GM21528 (cell line): ENCODE results near the gene ME3.
"Not testable (repeated sequence)": the region's sequence is repeated elsewhere in the genome, so short reads cannot be mapped to it uniquely, and the experiment has no call there.

Experiments used
- ATAC-seq: cut with Tn5 transposase; IDR thresholded peaks from one replicate; pipeline ENCODE4 v1.9.1; 2021; ENCODE audit warnings: mild to moderate bottlenecking, moderate library complexity; ENCODE audit not compliant: unreplicated experiment, low FRiP score

Gene ME3

DNA sequence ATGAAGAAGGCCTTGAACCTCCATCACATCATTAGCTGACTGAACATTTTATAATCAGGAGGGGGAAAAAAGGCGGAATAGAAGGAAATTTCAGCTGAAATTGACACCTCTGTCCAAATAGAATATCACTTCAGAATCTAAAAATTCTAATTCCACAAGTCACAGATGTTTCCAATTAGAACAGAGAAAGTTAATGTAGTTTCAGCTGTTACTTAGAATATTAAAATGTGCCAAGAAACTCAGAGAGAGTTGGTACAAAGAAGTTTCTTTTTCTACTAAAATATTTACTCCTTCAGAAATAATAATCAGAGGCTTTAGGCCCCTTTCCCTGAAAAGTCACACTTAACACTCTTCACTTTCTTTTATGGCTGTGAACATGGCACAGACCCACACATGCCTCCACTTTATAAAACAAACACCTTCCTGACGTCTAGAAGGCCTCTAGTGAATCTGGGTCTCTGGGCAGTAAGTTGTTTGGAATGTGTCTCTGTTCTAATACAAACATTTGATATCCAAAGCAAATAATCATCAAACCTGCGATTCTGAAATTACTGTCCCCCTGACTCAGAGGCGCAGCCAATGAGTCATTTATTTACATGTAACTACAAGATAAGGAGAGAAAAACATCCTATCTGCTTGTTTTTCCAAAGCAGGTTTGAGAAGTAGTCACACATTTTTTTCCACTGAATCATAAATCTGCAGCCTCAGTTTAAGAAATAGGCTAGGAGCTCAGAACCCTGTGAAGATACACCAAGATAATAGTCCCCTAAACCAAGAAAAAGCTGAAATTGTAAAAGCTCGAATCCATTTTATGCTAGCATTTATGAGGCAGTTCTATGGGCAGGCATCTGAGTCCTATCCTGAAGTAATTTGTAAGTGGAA, 148.4 kb downstream of the ME3 start:
- ATAC-seq, result no peak

DNA sequence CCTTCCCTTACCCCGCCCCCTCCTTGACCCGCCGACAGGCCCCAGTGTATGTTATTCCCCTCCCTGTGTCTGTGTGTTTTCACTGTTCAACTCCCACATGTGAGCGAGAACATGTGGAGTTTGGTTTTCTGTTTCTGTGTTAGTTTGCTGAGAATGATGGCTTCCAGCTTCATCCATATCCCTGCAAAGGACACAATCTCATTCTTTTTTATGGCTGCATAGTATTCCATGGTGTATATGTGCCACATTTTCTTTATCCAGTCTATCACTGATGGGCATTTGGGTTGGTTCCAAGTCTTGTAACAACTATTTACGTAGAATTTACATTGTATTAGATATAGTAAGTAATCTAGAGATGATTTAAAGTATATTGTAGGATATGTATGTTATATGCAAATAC, 149.9 kb downstream of the ME3 start:
- not testable (repeated sequence) for ATAC-seq

DNA sequence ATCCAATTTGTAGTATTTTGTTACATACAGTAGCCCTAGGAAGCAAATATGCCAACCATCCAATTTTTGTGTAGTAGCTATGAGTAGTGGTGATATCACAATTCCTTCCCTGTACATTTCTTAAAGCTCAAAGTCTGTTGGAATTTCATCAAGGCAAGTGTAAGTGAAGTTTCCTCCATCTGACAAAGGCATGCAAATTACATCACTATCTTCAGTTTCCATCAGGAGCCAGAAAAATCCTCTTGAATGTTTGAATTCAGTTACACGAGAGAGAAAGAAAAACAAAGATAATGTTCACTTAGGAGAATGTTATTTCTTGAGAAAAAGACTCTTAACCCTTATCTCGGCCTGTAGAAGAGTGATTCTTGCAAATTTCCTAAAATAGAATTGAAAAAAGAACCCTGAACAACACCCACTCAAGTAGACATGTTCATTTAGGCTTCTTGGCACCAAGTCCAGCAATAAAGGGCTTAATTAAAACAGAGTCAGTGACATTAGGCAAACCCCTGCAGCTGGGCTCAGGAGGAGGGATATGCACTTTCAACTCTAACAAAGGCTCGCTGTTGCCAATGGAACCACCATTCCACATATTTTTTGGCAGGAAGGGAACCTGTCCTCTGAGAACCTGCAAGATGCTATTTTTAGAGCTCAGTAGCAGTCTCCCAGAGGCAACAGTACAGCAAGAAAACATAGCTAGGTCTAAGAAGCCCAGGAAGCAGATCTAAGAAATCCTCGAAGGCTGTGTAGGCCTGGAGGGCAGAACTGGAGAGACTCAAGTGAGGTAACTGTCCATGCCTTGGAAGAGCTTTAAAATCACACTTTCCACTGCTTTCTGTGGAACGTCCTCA, 153.1 kb downstream of the ME3 start:
- no peak for ATAC-seq

DNA sequence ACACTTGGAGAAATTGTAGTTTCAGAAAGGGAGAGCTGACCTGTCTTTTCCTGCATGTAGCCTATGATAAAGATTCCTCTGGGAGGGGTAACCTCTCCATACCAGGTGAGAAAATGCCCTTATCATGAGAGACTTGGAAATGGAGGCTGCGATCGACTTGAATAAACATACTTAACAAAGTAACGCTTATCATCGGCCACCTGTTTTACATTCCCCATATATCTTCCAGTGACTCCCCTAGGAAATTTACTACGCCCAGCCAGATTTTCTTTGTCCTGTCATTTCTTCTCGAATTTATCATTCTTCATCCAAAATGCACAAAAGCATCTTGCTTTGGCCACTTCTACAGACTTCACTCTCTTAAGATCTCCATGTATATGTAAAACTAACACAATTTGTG, 154.2 kb downstream of the ME3 start:
- ATAC-seq, result no peak

DNA sequence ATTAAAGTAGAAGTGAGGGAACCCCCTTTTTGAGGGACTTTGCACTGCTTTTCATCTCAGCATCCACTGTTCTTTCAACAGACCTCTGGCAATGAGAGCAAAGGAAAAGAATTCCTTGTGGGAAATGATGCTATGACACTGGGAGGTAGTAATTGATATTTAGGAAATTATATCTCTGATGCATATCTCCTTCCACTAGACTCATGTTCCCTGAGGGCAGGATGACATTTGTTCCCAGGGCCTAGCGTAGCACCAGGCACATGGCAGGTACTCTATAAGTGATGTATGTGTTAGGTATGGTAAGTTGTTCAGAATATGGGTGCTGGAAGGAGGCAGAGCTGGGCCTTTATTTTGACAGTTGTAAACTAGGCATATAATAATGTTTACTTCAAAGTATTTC, 154.9 kb downstream of the ME3 start:
- ATAC-seq, result no peak

DNA sequence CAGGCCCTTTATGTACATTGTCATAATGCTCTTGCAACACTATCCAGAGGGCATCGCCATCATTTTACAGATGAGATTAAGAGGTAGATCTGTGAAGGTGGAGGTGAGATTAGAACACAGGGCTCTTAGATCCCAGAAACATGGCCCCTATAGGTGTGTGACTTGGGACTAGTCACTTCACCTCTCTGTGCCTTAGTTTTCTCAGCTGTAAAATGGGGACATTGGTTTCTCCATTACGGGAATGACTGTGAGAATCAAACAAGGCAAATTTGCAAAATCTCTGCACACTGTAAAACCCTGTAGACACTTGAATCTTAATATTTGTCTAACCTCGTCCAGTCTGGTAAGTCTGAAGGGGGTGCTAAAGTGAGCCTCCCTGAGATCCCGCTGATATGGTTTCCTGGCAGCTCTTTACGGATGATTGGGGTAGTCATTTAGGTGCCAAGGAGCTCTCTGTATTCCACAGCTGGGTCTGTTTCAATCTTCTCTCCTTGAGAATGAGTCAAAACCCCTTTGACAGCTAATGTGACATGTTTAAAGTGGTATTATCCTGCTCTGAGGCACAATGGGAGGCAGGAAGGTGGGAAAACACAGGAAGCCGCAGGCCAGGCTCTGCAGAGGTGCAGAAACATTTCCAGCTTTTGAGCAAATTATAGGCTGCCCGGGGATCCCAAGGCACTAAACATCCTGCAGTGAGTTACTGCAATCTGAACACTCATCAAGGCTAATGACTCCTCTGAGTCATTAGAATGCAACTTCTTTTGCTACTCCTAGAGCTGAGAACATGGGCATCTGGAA, 156.9 kb downstream of the ME3 start:
- ATAC-seq, result no peak

DNA sequence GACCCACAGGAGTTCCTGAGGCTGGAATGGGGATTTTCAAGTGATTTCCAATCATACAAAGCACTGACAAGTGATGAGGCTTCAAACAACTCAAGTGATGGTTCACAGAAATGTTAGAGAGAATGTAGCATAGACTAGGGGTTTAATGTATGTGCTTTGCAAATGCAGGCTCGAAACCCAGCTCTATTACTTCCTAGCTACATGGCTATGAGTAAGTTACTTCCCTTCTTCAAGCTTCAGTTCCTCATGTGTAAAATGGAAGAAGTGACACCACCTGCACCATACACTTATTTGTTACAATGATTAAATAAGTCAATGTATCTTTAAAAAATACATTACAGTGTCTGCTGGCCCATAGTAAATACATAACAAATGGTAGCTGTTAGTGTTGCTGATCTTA, 158.0 kb downstream of the ME3 start:
- ATAC-seq, result no peak

DNA sequence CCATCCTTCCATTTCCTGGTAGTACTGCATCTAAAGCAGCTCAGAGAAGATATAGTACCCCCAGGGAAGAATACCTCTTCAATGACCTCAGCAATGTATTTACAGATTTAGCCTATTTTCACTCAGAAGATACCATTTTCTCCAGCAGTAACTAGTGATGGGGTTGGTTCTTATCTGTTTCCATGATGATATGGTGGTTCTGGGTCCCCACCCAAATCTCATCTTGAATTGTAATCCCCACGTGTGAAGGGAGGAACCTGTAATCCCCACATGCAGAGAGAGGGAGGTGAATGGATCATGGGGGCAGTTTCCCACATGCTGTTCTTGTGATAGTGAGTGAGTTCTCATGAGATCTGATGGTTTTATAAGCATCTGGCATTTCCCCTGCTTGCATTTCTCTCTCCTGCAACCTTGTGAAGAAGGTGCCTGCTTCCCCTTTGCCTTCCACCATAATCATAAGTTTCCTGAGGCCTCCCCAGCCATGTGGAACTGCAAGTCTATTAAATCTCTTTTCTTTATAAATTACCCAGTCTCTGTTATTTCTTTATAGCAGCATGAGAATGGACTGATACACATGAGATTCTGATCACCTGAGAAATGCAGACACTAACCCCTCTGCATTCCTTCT, 158.6 kb downstream of the ME3 start:
- ATAC-seq, result no peak

DNA sequence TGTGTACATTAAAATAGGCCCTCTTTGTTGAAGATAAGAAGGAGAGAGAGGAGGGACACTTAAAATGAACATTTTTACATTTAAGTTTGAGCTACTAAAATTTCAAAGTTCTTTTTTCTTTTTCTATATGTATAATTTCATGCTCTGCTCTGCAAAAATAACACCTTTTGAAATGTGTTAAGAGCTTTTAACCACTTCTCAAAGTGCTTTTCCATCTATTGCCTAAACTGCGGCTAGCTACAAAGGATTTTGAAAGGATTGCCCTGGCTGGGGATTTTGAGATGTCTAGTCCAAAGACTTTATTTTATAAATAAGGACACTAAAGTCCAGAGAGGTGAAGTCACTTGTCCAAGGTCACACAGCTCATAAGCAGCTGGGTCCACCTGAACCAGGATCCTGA, 159.3 kb downstream of the ME3 start:
- ATAC-seq, result no peak

DNA sequence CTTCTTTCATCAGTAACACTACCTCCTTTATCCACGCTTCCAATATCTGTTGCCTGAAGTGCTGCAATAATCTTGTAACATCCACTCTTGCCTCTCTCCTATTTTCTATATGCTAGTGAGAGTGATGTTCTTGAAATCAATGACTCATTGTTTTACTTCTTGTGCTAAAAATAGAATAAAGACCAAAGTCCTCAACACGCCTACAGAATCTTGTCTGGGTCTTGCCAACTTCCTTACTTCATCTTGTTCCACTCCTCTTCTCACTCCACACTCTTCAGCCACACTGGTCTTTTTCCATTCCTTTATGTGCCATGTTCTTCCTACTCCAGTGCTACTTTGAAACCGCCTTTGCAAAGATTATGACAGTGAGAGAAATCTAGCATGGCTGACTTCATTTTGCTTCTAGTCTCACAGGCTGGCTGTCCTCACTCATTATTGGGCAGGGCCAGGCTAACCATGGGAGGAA, 161.3 kb downstream of the ME3 start:
- ATAC-seq, result no peak

DNA sequence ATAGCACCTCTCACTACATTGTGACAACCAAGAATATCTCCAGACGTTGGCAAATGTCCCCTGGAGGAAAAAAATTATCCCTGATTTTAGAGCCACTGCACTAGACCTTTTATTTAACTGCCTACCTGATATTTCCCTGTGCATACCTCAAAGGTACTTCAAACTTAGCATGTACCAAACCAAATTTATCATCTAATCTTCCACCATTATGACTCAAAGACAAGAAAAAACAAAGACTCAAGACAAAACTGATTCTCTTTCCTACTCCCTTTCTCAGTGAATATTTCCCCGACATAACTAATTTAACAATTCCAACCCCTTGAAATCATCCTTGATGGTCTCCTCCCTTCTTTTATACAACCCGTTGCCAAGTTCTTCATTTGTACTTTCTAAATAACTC, 161.7 kb downstream of the ME3 start:
- ATAC-seq, result no peak

DNA sequence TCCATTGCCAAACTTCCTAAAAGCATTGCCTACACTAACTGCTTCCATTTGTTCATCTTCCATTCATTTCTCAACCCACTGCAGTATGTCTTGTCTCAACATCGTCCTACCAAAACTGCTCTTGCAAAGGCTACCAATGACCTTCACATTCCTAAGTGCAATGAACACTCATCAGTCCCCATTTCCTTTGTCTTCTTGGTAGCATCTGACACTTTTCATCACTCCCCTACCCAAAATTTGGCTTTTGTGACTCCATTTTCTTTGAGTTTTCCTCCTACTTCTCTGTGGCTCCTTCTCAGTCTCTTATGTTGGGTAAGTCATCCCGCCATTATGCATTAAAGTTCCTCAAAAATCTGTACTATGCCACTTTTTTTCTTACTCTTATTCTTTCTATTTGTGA, 162.3 kb downstream of the ME3 start:
- no peak for ATAC-seq

DNA sequence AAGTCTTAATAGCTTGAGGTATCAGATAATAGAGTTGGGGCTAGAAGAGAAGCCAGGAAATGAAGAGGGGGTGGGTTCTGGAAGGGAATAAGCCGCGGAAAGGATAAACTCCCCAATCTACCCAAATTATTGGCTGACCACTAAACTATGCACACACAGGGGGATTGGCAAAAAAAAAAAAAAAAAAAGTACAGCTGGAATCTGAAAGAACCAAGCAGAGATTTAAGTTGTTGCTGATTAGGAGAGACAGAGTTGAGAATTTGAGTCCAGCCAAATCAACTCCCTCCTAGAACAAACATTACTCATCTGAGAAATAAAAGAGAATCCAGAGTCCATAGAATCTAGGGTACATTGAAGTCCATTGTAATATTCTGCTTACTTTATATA, 162.8 kb downstream of the ME3 start:
- no peak for ATAC-seq

DNA sequence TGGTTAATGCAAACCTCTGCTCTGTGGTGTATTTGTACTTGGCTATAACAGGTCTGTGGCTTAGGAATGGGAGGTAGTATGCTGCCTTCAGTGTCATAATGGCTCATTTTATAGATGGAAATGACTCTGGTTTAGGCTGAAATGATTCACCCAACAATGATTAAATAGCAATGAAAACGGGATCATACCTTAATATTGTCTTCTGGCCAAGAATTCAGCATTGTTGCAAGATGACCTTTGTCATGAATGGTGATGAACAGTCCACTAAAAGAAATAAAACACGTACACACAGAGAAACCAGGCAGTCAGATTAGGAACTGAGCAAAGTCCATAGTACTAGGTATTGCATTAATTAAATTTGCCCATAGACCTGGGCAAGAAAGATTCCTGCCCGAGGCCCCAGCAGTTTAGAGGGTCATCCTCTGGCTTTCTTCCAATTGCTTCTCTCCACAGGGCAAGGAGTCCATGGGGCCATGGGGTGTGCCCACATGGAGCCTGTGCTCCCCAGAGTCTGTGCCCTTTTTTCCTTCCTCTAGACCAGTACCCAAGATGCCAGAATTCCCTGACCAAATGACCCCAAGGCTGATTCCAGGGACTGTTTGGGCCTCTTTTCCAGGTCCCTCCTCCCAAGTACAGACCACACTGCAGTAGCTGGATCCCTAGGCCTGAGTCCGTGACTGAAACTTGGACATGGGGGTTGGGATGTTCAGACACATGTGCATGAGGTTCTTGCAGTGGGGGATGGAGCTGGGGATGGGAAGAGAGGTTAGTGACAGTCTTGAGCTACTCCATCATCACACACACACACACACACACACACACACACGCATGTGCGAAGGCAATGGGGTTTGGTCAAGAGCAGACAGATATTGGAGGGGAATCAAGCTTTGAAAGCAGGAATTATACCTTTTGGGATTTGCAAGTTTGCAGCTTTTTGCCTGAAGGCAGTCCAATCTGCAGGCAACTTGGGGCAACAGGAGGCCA, 163.5 kb downstream of the ME3 start:
- no peak for ATAC-seq

DNA sequence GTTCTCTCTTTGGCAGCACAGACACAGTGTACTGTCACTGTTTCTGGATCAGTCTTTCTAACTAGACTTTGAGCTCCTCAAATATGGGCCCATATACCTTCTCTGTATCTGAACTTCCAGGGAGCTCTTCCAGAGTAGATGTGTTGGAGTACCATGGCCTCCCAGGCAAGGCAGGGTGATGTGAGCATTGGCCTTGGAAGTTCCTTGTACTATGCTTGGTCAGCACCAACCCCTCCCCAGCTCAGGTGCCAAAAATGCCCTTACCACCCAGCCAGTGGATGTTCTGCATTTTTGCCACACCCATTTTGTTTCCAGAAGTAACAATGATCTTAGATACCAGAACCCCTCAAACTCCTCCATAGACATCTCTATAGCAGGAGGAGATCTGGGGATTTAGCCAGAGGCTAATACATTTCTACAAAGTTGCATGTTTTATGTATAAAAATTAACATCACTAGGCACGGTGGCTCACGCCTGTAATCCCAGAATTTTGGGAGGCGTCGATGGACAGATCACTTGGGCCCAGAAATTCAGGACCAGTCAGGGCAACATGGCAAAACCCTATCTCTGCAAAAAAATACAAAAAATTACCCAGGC, 165.1 kb downstream of the ME3 start:
- ATAC-seq, result no peak

DNA sequence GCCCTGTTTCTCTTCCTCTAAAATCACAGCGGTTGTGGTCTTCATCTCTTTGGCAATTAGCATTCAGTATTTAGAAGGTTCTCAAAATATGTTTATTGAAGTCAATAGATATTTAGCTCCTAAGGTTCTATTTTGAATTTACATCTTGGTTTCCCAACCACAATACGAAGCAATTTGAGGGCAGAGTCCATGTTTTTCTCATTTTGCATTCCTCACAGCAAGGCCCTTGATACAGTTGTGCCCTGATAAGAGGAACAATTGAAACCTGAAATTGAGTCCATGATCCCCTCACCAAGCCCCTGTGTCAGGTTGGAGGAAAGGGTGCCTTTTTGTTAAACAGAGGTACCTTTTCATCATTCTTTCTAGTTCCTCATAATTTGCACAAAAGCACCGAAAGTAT, 166.2 kb downstream of the ME3 start:
- ATAC-seq, result no peak

DNA sequence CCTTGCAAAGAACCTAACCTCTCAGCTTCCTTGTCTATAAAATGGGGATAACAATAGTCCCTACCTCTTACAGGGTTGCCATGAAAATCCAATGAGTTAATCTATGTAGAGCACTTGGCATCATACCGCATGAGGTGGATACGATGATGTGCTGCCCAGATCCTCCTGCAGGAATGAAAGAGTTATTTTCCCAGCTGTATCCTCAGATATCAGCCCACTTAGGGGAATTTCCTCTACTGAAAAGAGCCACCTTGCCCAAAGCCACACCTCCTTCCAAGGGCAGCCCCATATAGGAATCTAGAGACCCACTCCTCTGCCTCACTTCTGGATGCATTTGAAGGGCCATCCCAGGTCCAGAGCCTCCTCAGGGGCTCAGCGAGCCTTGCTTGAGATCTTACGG, 169.3 kb downstream of the ME3 start:
- no peak for ATAC-seq

DNA sequence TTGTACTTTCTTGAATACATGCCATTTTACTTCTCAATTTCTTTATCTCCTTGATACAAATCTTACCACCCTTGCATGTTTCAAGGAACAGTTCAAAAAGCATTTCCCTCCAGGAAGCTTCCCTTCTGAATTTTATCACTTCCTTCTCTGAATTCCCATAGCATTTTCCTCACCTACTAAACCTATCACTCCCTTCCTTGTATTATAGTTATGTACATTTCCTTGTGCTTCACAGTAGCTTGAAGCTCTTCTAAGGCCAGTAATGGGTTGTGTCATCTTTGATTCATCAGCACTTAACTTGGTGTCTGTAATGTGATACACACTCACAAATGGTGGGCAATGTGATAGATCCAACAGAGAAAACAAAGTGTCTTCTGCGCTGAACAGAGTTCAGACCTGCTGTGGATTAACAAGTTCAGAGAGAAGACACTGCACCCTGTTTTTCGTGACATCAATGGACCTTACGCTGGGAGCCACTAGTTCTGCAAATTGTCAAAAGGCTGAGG, 170.2 kb downstream of the ME3 start:
- ATAC-seq, result no peak
